HG03439 (cell line): Measurements from ENCODE around the gene LIMS1.
"Not testable (repeated sequence)": the region's sequence is repeated elsewhere in the genome, so short reads cannot be mapped to it uniquely, and the experiment has no call there.

Source experiments
- ATAC-seq: cut with Tn5 transposase; IDR thresholded peaks from one replicate; pipeline ENCODE4 v1.9.1; 2021; ENCODE audit warnings: mild to moderate bottlenecking, moderate library complexity; ENCODE audit not compliant: unreplicated experiment

The LIMS1 gene

DNA sequence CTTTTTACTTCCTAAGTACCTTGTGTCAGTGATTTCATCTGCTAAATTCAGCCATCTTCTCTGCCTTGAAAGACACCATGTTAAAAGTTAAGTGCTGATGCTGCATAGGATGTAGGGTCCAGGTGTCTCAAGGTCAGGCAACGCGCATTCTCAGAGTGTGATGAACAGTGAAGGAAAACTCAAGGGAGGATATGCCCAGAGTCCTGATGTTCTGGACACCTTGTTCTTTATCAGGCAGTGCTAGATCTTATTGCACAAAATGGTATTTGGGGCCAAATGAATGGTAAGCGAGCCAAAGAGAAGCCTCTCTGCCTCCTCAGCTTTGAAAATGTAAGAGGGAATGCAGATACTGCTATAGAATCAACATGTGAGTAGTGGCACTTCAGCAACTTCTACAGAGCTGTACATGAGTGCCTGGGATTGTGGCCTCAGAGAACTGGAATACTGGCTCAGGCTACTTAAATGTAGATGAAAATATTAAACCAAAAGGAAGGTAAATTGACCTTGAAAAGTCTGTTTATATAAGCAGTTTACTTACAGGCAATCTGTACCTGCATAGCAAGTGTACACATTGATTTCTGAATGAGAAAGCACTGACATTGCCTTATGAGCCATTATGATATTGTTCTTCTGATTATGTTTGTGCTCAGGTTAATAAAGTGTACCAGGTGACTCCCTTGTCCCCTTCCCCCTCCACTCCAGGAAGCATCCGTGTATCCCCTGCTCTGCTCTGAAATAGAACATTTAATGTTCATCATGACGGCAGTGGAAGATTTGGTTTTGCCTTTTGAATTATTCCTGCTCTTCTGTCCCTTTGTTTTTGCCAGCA is 98.3 kb downstream of the LIMS1 start:
- no peak for ATAC-seq

DNA sequence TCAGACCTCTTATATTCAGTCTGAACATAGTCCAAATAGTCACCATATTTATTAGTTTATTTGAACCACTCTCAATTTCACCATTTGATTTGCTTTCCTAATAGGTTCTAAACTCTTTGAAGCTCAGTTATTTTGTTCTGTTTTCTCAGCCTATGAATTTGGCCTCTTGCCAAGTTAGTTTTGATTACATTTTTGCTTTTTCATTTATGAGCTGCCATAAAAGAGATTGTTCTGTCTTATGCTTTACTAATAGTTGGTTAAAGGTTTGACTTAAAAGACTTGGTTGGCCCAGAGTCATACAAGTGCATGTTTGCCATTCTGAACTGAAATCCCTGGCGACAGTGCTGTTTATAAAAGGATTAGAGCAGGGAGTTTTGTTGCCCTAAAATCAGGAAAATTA is 99.1 kb downstream of the LIMS1 start:
- no peak for ATAC-seq

DNA sequence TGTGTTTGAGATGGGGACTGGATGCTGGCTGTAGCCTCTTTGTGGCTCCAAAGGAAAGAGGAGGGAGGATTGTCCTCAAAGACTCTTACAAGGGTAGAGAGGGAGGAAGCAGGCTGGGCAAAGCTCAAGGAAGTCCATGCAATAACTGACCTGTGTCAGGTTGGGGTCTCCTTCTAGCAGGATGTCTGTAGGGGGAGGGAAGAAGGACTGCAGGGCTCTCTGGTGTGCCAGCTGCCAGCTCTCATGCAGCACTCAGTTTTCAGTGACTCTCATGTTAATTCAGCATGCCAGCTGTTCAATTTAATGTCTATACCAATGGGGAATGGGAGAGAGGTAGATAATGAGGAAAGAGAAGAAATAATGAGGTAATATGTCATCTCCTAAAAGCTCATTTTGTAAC is 99.7 kb downstream of the LIMS1 start:
- ATAC-seq, result no peak

DNA sequence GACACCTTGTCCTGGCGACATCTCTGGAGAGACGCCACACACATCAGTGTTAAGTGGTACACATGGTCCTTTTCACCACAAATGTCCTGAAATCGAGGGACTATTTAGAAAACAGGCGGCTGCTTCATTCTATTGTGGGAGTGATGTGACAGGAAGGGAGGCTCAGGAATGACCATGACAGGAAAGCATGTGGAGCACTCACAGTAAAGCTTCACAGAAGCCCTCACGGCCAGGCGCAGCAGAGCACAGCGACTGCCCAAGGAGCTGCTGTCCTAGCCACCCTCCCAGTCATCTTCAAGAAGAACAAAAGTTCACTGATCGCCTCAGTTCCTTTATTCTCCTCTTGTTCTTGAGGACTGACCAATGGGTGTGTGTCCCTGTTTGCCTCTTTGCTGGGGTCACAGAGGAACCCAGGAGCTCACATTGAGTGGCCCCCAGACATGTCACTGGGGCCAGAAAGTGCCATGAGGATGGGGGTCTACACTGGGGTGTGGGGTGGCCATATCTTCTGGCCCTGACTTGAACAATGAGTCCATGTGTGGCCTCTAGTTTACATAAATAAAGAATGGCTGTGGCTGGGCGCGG is 100.4 kb downstream of the LIMS1 start:
- no peak for ATAC-seq

DNA sequence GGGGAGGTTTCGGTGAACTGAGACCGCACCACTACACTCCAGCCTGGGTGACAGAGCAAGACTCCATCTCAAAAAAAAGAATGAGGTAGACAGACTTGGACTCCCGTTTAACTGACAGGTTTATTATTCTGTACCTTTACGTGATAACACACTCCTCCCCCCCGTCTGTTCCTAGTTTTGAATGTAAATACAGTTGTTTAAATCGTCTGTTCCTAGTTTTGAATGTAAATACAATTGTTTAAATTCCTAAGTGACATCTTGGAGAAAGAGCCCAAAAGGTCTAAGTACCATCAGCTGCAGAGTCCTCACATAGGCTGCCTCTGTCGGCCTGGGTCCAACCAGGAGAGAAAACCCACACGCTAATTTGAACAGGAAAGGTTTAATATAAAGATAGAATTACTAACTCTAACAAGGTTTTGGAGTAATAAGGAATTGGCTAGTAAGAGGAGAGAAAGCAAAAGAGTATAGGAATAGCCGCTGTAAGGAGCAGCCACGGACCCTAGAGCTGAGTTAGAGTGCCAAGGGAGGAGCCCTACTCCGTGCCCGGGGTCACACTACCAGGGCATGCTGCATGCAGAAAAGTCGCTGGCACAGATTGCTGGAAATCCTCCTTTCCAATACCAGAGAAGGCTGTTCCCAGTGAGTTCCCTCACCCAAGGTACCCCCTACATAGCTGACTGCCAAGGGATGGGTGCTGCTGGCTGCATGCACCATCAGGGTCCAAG is 101.5 kb downstream of the LIMS1 start:
- peak; percentile 17 for ATAC-seq

DNA sequence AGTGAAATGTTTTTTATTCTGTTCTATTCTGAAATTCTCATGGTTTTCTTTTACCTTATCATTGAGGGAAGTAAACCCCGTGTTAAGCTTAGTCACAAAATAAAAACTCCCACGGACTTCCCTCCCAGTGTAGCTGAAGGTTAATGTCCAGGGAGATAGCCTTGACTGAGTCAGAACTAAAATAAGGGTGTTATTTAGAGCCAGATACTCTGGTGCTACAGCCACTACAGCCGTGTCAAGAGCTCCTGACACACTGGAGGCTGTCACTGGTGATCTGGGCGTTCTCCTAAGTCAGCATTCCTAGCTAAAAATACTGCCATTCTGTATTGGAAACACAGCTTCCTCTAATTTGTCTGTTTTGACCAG is 103.0 kb downstream of the LIMS1 start:
- no peak for ATAC-seq

DNA sequence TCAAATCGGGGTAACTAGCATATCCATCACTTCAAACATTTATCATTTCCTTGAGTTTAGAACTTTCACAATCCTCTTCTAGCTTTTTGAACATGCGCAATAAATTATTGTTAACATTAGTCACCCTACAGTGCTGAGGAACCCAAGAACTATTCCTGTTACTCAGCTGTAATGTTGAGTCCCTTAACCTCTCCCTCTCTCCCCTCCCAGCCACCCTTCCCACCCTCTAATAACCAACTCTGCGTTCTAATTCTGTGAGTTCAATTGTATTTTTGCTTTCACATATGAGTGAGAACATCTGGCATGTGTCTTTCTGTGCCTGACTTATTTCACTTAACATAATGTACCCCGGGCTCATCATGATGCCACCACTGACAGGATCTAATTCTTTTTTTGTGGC is 106.5 kb downstream of the LIMS1 start:
- no peak for ATAC-seq

DNA sequence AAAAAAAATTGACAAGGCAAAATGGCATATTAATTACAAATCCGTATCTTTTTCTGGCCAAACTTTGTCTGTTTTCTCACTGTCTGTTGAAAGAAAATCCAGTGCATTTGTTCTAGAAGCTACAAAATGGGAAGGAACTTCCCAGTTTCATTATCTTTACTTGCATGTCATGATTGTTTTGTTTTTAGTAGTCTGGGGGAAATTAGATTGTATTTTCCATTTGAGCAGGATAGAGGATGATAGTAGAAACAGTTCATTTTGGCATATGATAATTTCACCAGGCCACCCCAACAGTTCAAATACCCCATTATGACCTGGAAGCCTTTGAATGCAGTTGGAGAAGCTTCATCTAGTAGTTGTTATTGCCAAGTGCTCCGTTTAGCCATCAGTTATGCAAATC is 107.5 kb downstream of the LIMS1 start:
- ATAC-seq, result no peak

DNA sequence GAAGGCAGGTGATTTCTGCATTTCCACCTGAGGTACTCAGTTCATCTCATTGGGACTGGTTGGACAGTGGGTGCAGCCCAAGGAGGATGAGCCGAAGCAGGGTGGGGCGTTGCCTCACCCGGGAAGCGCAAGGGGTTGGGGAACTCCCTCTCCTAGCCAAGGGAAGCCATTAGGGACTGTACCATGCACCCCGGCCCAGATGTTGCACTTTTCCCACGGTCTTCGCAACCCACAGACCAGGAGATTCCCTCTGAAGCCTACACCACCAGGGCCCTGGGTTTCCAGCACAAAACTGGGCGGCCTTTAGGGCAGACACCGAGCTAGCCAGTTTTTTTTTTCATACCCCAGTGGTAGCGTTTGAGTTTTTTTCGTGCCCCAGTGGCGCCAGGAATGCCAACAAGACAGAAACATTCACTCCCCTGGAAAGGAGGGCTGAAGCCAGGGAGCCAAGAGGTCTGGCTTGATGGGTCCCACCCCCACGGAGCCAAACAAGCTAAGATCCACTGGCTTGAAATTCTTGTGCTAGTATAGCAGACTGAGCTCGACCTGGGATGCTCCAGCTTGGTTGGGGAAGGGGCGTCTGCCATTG is 109.1 kb downstream of the LIMS1 start:
- no peak for ATAC-seq

DNA sequence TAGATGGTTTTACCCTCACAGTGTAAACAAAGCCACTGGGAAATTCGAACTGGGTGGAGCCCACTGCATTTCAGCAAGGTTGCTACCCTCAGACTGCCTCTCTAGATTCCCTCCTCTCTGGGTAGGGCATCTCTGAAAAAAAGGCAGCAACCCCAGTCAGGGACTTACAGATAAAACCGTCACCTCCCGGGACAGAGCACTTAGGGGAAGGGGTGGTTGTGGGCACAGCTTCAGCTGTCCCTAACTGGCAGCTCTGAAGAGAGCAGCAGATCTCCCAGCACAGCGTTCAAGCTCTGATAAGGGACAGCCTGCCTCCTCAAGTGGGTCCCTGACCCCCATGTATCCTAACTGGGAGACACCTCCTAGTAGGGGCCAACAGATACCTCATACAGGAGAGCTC is 109.6 kb downstream of the LIMS1 start:
- ATAC-seq, result not testable (repeated sequence)

DNA sequence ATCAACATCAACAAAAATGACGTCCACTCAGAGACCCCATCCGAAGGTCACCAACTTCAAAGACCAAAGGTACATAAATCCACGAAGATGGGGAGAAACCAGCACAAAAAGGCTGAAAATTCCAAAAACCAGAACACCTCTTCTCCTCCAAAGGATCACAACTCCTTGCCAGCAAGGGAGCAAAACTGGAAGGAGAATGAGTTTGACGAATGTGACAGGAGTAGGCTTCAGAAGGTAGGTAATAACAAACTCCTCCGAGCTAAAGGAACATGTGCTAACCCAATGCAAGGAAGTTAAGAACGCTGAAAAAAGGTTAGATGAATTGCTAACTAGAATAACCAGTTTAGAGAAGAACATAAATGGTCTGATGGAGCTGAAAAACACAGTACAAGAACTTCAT is 110.2 kb downstream of the LIMS1 start:
- ATAC-seq, result not testable (repeated sequence)

DNA sequence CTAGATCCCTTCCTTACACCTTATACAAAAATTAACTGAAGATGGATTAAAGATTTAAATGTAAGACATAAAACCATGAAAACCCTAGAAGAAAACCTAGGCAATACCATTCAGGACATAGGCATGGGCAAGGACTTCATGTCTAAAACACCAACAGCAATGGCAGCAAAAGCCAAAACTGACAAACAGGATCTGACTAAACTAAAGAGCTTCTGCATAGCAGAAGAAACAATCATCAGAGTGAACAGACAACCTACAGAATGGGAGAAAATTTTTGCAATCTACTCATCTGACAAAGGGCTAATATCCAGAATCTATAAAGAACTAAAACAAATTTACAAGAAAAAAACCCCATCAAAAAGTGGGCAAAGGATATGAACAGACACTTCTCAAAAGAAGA is 114.5 kb downstream of the LIMS1 start:
- not testable (repeated sequence) for ATAC-seq

DNA sequence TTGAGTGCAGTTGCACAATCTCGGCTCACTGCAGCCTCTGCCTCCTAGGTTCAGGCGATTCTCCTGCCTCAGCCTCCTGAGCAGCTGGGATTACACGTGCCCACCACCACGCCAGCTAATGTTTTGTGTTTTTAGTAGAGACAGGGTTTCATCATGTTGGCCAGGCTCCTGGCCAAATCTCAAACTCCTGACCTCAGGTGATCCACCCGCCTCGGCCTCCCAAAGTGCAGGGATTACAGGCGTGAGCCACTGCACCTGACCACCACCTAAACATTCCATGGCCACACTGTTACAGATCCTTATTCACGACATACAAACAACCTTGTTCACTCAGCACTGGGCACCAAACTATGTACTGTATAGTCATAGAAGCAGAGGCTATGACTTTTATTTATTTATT is 116.2 kb downstream of the LIMS1 start:
- ATAC-seq, result not testable (repeated sequence)

DNA sequence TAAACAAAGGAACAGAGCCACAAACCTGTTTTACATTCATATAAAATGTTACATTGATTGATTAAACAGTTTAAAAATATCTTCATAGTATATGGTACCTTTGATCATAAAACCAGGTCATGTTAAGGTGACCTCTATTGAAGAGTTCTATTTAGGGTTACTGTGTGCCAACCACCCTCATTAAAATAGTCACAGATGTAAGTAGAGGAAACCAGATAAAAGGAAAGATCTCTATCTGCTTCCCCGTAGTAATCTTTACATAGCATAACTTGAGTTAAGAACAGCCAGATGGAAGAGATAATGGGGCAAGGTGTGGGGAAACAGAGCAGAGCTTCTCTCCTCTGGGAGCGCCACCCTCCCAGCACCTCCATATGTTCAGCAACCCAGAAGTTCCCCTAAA is 117.2 kb downstream of the LIMS1 start:
- not testable (repeated sequence) for ATAC-seq

DNA sequence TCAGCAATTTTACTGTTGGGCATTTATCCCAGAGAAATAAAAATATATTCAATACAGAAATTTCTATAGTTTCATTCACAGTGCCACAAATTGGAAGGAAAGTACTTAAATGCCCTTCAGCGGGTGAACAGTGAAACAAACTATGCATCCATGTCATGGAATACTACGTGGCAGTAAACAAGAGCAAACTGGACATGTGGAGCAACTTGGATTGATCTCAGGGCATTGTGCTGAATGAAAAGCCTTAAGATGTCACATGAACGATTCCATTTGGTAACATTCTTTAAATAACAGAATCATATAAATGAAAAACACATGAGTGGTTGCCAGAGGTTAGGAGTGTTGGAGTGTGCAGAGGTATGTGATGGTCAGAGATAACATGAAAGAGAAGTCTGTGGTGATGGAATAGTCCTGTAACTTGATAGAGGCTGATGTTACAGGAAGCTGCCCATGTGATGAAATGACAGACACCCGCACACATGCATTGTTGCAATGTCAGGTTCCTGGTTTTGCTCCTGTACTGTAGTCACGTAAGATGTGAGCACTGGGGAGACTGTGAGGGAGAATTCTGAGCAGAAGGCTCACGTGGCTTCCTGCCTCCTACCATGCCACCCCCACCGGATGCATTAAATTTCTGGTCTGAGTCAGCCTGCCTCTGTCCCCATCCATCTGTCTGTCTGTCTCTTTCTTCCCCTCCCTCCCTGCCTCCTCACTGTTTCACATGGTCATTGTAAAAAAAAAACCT is 118.1 kb downstream of the LIMS1 start:
- ATAC-seq, result peak; percentile 95

DNA sequence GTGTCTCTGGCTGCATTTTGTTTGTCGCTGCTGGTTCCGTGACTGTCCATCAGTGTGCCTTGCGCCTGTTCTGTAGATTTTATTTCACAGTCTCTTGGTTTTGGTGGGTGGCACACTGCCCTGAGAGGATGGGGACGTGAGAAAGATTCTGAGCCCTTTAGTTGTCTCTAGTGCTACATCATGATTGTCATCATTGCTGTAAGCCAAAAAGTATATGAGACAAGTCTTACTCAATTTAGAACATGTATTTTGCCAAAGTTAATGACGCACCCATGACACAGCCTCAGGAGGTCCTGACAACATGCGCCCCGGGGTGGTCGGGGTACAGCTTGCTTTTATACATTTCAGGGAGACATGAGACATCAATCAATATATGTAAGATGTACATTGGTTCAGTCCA is 119.2 kb downstream of the LIMS1 start:
- not testable (repeated sequence) for ATAC-seq

DNA sequence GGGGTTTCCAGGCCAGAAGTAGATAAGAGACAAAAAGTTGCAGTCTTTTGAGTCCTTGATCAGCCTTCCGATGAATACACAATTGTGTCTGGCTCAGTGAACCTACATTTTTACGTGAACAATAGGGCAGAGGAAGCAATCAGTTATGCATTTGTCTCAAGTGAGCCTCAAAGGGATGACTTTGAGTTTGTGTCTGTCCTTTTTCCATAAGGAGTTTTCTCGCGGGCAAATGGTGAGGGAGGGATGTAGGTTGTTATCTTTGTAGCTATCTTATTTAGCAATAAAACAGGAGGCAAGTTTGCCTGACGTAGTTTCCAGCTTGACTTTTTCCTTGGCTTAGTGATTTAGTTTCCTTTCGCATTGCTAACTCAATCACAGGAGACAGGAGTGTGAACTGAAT is 119.6 kb downstream of the LIMS1 start:
- not testable (repeated sequence) for ATAC-seq

DNA sequence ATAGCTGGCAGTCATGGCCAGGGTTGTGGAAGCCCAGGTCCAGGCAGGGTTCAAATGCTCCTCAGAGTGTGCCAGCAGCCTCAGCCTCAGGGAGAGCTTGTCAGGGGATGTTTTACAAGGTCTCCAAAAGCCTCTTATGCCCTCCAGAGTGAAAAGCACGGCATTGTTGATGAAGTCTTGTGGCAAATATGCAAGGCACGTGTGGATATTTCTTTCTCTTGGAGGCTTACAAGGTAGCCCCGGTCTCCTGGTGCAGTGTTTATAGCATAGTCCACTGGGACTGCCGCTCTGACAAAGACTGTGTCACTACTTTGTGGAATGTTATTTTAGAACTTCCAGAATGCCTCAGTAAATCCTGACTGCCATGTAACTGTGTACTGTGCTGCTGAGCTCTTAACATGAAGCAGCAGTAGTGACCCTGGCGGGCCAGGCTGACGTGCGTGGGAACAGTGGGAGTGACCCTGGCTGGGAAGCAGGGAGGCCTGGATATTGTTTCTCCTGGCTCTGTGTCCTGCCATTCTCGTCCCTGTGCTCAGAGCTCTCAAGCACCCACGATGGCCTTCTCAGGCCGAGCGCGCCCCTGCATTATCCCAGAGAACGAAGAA is 120.4 kb downstream of the LIMS1 start:
- not testable (repeated sequence) for ATAC-seq

DNA sequence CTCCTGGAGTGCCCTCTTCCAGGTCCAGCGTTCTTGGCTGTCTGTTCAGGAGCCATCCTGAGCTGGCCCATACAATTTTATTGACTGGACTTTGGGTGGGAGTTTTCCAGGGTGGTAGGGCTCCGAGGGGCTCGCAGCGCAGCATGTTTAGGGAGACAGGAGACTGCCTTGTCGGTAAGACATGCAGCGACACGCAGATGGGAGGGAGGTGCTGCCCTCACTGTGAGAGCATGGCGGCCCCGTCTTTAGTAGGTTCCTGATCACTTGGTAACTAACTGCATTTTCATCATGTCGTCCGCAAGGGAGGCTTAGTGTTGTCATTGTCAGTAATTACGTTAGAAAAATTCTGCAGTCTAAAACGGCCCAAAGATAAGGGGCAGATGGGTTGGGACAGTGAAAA is 121.0 kb downstream of the LIMS1 start:
- not testable (repeated sequence) for ATAC-seq

DNA sequence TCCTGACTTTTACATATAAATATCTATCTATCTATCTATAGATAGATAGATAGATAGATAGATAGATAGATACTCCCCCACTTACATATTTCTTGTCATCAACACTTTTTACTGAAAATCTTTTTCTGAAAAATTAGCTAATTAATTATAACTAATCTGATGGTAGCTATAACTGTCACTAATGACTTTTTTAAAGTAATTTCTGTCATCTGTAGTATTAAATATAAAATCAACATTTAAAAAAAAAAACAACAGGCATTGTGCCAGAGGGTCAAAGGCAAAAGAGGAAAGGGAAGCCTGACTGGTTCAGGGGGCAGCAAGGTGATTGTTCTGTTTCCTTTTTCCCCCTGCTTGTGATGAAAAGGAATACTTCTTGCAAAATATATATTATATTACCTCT is 122.0 kb downstream of the LIMS1 start:
- ATAC-seq, result not testable (repeated sequence)
